Fibroblast of lung (primary cell): ENCODE data around the gene YPEL3.

Experiments
- CTCF ChIP-seq, 2 donors: IDR thresholded peaks in 1 of 2; conservative IDR thresholded peaks in 1 of 2; 1 replicate in 1 of 2; 2 replicates in 1 of 2; pipeline ENCODE4 v1.5.1; 2011 to 2012; ENCODE audit warnings: low read length in 2 of 2, control low read depth in 1 of 2, inconsistent platforms in 1 of 2, low read depth in 1 of 2, mild to moderate bottlenecking in 1 of 2
- EZH2 ChIP-seq: IDR thresholded peaks from 2 replicates; pipeline ENCODE4 v1.5.1; 2012; ENCODE audit warnings: low read length, control low read depth, mild to moderate bottlenecking; ENCODE audit errors: missing control alignments

GRCh38 chr16:30145657-30146056, 49.6 kb upstream of the YPEL3 start:
- no peak for TF ChIP-seq CTCF (conservative IDR thresholded peaks at IDR 0.05 in 1 of 2, IDR thresholded peaks at IDR 0.05 in 1 of 2; ENCODE audit: low read depth in 1 of 2, low read length in 2 of 2)
- TF ChIP-seq EZH2: no peak
